Measurements from ENCODE around the gene EML1.

Gene EML1

GRCh38 chr14:99950181-99950580 lies 157.0 kb downstream of the EML1 start:
- TF ChIP-seq ZFX (IDR thresholded peaks at IDR 0.05; ENCODE audit: borderline replicate concordance) (no peak), CTCF (IDR thresholded peaks at IDR 0.05) (no peak)
- H3K27ac ChIP-seq = no peak overlapping the region

- no peak overlapping the region for H3K27ac ChIP-seq
- no peak for TF ChIP-seq CTCF (IDR thresholded peaks at IDR 0.05)
- no peak for TF ChIP-seq ZFX (IDR thresholded peaks at IDR 0.05; ENCODE audit: borderline replicate concordance)
These were observed 157.9 kb downstream of the EML1 start for GRCh38 chr14:99951085-99951484.

GRCh38 chr14:99952039-99952438 lies 158.8 kb downstream of the EML1 start:
- H3K27ac ChIP-seq = no peak overlapping the region
- no peak for TF ChIP-seq CTCF (IDR thresholded peaks at IDR 0.05)
- no peak for TF ChIP-seq ZFX (IDR thresholded peaks at IDR 0.05; ENCODE audit: borderline replicate concordance)

GRCh38 chr14:99952453-99952852 lies 159.2 kb downstream of the EML1 start:
- H3K27ac ChIP-seq = no peak overlapping the region
- no peak for TF ChIP-seq CTCF (IDR thresholded peaks at IDR 0.05)
- TF ChIP-seq ZFX (IDR thresholded peaks at IDR 0.05; ENCODE audit: borderline replicate concordance) = no peak

- H3K27ac ChIP-seq = no peak overlapping the region
- TF ChIP-seq ZFX (IDR thresholded peaks at IDR 0.05; ENCODE audit: borderline replicate concordance) = no peak
- TF ChIP-seq CTCF (IDR thresholded peaks at IDR 0.05) = no peak
These were observed 162.7 kb downstream of the EML1 start for GRCh38 chr14:99955826-99956455.

GRCh38 chr14:99958380-99958779 lies 165.2 kb downstream of the EML1 start:
- H3K27ac ChIP-seq = no peak overlapping the region
- TF ChIP-seq CTCF (IDR thresholded peaks at IDR 0.05) (no peak), ZFX (IDR thresholded peaks at IDR 0.05; ENCODE audit: borderline replicate concordance) (no peak)

- no peak overlapping the region for H3K27ac ChIP-seq
- no peak for TF ChIP-seq CTCF (IDR thresholded peaks at IDR 0.05)
These were observed 168.8 kb downstream of the EML1 start for GRCh38 chr14:99961826-99962518.

All from 22Rv1 (cell line).